ENCODE measurements around the gene GAS7. TPM values are rescaled to one million over a fixed set of nuclear protein-coding genes. Genes with fewer than 3 reads are reported as not detected.
A peak's percentile ranks its signal among the peaks of the same experiment; 100 is the strongest.

The GAS7 gene
- total RNA-seq, 1 experiment from 2014 or later: 12.3 TPM

- ChIA-PET CTCF (interaction anchor here (0.7 to 1.2 kb wide), 2 partner anchors 45 to 200 kb away, joined by 3 to 6 read pairs; no protein-coding TSS in a partner anchor), POLR2A (no interaction called here)
- Mint-ChIP-seq H3K4me1 (peaks cover 18% of the 10 kb centered on the region), H3K9me3 (no peaks in the 10 kb centered on the region), H3K36me3 (no peaks in the 10 kb centered on the region), H3K27me3 (ENCODE audit: low read depth) (no peaks in the 10 kb centered on the region), H3K4me3 (no peak overlapping the region), H3K27ac (no peak overlapping the region)
- DNase-seq (ENCODE audit: low spot score): no peak
- TF ChIP-seq MAX (CRISPR knock-in tag; IDR thresholded peaks at IDR 0.05) (no peak), MYBL2 (CRISPR knock-in tag; IDR thresholded peaks at IDR 0.05) (no peak), IRF1 (CRISPR knock-in tag; IDR thresholded peaks at IDR 0.05) (no peak), AFF4 (CRISPR knock-in tag; IDR thresholded peaks at IDR 0.05; ENCODE audit: borderline replicate concordance) (no peak), USF1 (CRISPR knock-in tag; IDR thresholded peaks at IDR 0.05) (no peak), TEAD4 (CRISPR knock-in tag; IDR thresholded peaks at IDR 0.05) (no peak), NFE2L1 (CRISPR knock-in tag; IDR thresholded peaks at IDR 0.05) (no peak), E2F4 (CRISPR knock-in tag; IDR thresholded peaks at IDR 0.05; ENCODE audit: borderline replicate concordance, low read depth) (no peak), ERG (CRISPR knock-in tag; IDR thresholded peaks at IDR 0.05) (no peak), OVOL2 (CRISPR knock-in tag; IDR thresholded peaks at IDR 0.05; ENCODE audit: borderline replicate concordance) (no peak), CBFB (CRISPR knock-in tag; IDR thresholded peaks at IDR 0.05; ENCODE audit: low read depth) (no peak), STAT6 (CRISPR knock-in tag; conservative IDR thresholded peaks at IDR 0.05; ENCODE audit: low read depth) (no peak)
- peak; percentile 18 for ATAC-seq
Measured at GRCh38 chr17:10025976-10026901, 172.2 kb downstream of the GAS7 start.

GRCh38 chr17:10025224-10025623 is 173.2 kb downstream of the GAS7 start:
- H3K4me3 Mint-ChIP-seq: no peak overlapping the region
- ATAC-seq: no peak
- no peaks in the 10 kb centered on the region for H3K27me3 Mint-ChIP-seq (ENCODE audit: low read depth)
- H3K27ac Mint-ChIP-seq: no peak overlapping the region
- CTCF ChIA-PET: no interaction called here
- no peak for DNase-seq (ENCODE audit: low spot score)
- no peaks in the 10 kb centered on the region for H3K36me3 Mint-ChIP-seq
- POLR2A ChIA-PET: no interaction called here
- peaks cover 18% of the 10 kb centered on the region for H3K4me1 Mint-ChIP-seq
- H3K9me3 Mint-ChIP-seq: no peaks in the 10 kb centered on the region
- TF ChIP-seq ZNF396 (CRISPR knock-in tag; IDR thresholded peaks at IDR 0.05; ENCODE audit: borderline replicate concordance) (no peak), ATF6 (CRISPR knock-in tag; IDR thresholded peaks at IDR 0.05) (no peak), CBFB (CRISPR knock-in tag; IDR thresholded peaks at IDR 0.05; ENCODE audit: low read depth) (no peak), ATF3 (CRISPR knock-in tag; conservative IDR thresholded peaks at IDR 0.05) (no peak), MXD4 (CRISPR knock-in tag; IDR thresholded peaks at IDR 0.05; ENCODE audit: borderline replicate concordance) (no peak), TCF7 (CRISPR knock-in tag; IDR thresholded peaks at IDR 0.05; ENCODE audit: low read depth) (no peak), NFYB (CRISPR knock-in tag; conservative IDR thresholded peaks at IDR 0.05; ENCODE audit: low read depth) (no peak), MLX (CRISPR knock-in tag; IDR thresholded peaks at IDR 0.05) (no peak)

All from WTC11 (cell line).